Posterior vena cava (tissue), 2 donors: ENCODE measurements around the gene ZNF273. TPM values are rescaled to one million over a fixed set of nuclear protein-coding genes. Genes with fewer than 3 reads are reported as not detected.
"Not testable (repeated sequence)": the region's sequence is repeated elsewhere in the genome, so short reads cannot be mapped to it uniquely, and the experiment has no call there.

Experiments used
- DNase-seq: peaks from one replicate; pipeline ENCODE4 v3.0.0-alpha.2; 2020; ENCODE audit warnings: low spot score
- intact Hi-C, 2 donors: fragments of 100-400 bp; cut with DNase I; formaldehyde crosslinking; loops; one replicate each; pipeline versions ENCODE4 v1.14.1 to v1.14.2; 2022 to 2023
- total RNA-seq, 2 donors: library from RNA; stranded (reverse); fragmentation: NEBNext Ultra II Directional; extraction: Animal tissue kit (Norgen Biotek cat#: 25700); gene quantifications; one replicate each; pipeline ENCODE4 v1.2.1, GENCODE V29; 2021
- donor health status: DM: yes; HTN: yes; CAD: no.
- donor health status: DM: yes; HTN: yes; CAD: no.

ZNF273 gene
- total RNA-seq, 2 donors from 2014 or later, result 4.5 to 8.0 TPM

- intact Hi-C loops, DNase-seq: not testable (repeated sequence)
These were observed 25.4 kb downstream of the ZNF273 start for GRCh38 chr7:64928252-64929187.

GRCh38 chr7:64934478-64934877, 31.4 kb downstream of the ZNF273 start:
- intact Hi-C loops, result no loop called here
- no peak for DNase-seq

GRCh38 chr7:64938540-64938939, 35.5 kb downstream of the ZNF273 start:
- DNase-seq, result no peak
- intact Hi-C loops, result no loop called here

- intact Hi-C loops, DNase-seq: not testable (repeated sequence)
These were observed 36.9 kb downstream of the ZNF273 start for GRCh38 chr7:64940021-64940420.

DNA sequence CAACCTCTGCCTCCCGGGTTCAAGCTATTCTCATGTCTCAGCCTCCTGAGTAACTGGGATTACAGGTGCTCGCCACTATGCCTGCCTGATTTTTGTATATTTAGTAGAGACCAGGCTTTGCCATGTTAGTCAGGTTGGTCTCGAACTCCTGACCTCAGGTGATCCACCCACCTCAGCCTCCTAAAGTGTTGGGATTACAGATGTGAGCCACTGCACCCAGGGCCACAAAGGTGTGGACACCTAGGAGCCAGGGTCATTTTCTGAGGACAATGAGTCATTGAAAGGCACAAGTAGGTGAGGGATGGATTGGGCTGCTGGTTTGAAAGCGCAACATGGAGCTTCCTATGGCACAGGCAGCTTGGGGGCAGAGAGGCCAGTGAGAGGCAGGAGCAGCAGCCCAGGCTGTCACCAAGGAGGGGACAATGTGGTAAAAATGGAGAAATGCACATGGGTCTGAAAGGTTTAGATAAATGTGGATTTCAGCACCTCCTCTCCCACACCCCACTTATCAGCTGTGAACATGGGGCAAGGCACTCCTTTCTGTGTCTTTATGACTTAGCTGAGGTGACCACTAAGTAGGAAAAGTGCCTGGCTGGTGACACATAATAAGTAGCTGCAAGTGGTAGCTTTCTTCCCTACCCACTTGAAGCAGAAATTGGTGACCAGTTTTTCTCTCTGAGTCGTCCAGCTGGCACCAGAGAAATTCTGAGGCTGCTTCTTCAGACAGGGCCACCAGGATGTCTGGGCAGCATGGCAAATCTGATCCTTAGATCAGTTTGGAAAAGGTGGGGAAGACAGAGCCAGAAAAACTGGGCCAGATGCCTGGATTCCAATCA, 41.8 kb downstream of the ZNF273 start:
- DNase-seq, intact Hi-C loops: not testable (repeated sequence)

GRCh38 chr7:64945503-64946175, 42.6 kb downstream of the ZNF273 start:
- no peak for DNase-seq
- intact Hi-C loops, result no loop called here

DNA sequence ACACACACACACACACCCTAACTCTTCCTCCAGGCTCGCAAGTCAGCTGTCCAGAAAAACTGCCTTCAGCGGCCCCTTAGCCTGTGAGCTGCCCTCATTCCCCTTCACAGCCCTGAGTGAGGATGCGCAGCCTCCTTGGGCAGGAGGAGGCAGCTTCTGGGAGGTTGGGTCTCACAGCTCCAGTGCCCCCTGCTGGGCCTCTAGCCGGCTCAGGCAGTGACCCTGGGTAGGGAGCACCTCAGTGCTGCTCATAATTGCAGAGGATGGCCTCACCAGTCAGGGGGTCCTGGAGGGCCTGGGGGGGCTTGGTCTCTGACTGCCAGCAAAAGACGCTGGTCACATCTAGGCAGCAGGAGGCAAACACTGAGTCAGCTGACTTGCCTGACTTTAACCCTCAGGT, 43.7 kb downstream of the ZNF273 start:
- DNase-seq, result no peak
- intact Hi-C loops, result no loop called here

- intact Hi-C loops, result no loop called here
- DNase-seq, result no peak
These were observed 44.4 kb downstream of the ZNF273 start for GRCh38 chr7:64947252-64948000.

DNA sequence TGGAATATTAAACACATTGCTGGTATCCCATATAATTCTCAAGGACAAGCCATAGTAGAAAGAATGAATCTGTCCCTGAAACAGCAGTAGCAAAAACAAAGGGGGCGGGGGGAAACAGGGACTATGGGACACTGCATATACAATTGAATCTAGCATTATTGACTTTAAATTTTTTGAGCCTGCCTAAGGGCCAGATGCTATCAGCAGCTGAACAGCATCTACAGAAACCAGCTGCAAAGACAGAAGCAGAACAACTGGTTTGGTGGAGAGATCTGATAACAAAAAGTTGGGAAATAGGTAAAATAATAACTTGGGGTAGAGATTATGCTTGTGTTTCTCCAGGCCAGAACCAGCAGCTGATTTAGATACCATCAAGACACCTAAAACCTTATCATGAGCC, 45.7 kb downstream of the ZNF273 start:
- intact Hi-C loops, DNase-seq: not testable (repeated sequence)

- intact Hi-C loops, result loop anchor here (5.0 kb wide), 1 partner anchor 357 kb away; no protein-coding TSS in a partner anchor
- not testable (repeated sequence) for DNase-seq
These were observed 47.6 kb downstream of the ZNF273 start for GRCh38 chr7:64950673-64951072.

DNA sequence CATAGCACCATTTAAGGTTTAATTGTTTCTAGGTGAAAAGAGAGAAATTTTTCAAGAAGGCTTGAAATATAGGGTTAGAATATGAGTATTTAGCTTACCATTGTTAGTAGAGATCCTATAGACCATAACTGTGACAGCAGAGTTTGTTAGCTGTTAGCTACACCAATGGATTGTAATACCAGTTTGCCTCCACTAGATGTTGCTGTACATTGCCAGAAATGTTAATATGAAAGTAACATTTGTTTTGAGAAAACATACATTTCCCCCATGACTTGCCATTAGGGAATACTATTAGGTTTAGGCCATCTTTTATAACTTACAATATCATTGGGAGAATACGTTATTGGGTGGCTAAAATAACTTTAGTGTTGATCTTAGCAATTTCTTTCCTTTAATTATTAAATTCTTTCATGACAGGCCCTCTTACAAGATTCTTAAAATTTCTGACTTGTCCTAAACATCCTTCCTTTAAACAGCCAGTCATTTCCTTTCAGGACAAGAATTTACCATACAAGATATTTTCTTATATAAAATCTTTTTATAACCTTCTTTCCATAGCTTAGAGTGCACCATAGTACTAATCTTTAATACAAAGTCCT, 48.3 kb downstream of the ZNF273 start:
- intact Hi-C loops, result loop anchor here (5.0 kb wide), 1 partner anchor 356 kb away; no protein-coding TSS in a partner anchor
- no peak for DNase-seq

- DNase-seq, result no peak
- intact Hi-C loops, result no loop called here
These were observed 56.1 kb downstream of the ZNF273 start for GRCh38 chr7:64959072-64959747.

DNA sequence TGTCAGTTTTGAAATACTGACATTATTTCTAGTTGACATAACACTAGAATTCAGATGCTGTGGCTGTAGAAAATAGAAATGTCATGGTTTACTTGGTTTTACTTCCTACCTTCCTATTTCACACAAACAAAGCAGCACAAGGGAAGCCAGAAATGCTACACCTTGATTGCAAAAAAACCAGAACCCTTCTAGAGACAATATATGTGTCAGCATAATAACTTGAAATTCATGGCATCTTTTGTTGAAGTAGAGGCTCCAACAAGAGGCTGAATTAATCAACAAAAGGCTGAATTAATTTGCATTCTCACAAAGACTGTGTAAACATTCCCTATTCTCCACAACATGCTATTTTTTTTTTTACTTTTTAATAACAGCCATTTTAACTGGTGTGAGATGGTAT, 62.5 kb downstream of the ZNF273 start:
- intact Hi-C loops, result no loop called here
- DNase-seq, result no peak

DNA sequence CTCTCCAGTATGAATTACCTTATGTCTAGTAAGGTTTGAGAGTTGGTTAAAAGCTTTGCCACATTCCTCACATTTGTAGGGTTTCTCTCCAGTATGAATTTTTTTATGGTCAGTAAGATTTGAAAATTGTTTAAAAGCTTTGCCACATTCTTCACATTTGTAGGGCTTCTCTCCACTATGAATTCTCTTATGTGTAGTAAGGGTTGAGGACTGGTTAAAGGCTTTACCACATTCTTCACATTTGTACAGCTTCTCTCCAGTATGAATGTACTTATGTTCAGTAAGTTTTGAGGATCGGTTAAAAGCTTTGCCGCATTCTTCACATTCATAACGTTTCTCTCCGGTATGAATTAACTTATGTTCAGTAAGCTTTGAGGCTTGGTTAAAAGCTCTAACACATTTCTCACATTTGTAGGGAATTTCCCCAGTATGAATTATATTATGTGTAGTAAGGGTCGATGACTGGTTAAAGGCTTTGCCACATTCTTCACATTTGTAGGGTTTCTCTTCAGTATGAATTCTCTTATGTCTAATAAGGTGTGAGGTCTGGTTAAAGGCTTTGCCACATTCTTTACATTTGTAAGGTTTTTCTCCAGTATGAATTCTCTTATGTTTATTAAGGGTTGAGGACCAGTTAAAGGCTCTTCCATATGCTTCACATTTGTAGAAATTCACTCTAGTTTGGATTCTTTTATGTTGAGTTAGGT, 75.6 kb downstream of the ZNF273 start:
- intact Hi-C loops, result no loop called here
- no peak for DNase-seq
